ENCODE results near the gene IL4I1.

GRCh38 chr19:49864890-49865289 is 31.8 kb downstream of the IL4I1 start:
- TF ChIP-seq EZH2 (IDR thresholded peaks at IDR 0.05) (no peak), POLR2AphosphoS5 (IDR thresholded peaks at IDR 0.05; ENCODE audit: borderline replicate concordance, low read depth, low read length) (no peak)

All from SK-N-MC (cell line).